ENCODE measurements around the gene WNT10A.

DNA sequence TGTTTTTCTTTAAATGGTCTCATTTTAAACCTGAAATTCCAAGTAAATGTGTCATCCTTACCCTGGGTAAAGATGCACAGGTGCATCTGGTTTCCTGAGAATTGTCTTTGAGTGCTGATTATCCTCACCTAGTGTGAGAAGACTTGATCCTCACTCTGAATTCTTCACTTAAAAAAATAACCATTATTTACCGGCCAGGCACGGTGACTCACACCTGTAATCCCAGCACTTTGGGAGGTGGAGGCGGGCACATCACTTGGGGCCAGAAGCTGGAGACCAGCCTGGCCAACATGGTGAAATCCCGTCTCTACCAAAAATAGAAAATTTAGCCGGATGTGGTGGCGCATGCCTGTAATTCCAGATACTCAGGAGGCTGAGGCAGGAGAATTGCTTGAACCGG, 30.9 kb upstream of the WNT10A start:
- TF ChIP-seq POLR2A (IDR thresholded peaks at IDR 0.05) (no peak), POLR2AphosphoS5 (IDR thresholded peaks at IDR 0.05) (no peak)
